ENCODE data around the gene SYNGR1. TPM values are rescaled to one million over a fixed set of nuclear protein-coding genes. Genes with fewer than 3 reads are reported as not detected.

The SYNGR1 gene
- total RNA-seq, 1 donor from 2014 or later = 26.6 TPM

DNA sequence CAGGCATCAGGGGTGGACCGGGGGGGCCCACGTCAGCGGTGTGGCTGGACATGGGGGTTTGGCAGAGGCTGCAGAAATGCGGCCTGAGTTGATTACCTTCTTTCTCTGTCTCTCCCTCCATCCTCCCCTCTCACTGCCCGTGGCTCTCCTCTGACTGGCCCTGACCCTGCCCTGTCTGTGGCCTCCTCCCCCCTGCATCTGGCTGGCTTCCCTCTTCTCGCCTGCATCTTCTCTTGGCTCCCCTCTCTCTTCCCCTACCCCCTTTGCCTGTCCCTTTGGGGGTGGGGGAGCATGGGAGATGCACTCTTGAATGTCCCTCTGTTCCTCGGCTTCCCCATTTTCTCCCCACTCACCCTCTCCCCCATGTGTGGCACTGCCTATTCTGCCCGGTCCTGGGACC, 25.9 kb downstream of the SYNGR1 start:
- Mint-ChIP-seq H3K36me3 (ENCODE audit: unreplicated experiment) (peaks cover 5% of the 10 kb centered on the region), H3K27ac (ENCODE audit: unreplicated experiment) (no peak overlapping the region), H3K4me3 (ENCODE audit: unreplicated experiment) (no peak overlapping the region), H3K27me3 (ENCODE audit: unreplicated experiment) (no peaks in the 10 kb centered on the region), H3K9me3 (ENCODE audit: unreplicated experiment) (no peaks in the 10 kb centered on the region), H3K4me1 (ENCODE audit: unreplicated experiment) (no peaks in the 10 kb centered on the region)
- DNase-seq (ENCODE audit: extremely low spot score, unreplicated experiment) = no peak
- no peak for TF ChIP-seq CTCF (IDR thresholded peaks at IDR 0.05)

DNA sequence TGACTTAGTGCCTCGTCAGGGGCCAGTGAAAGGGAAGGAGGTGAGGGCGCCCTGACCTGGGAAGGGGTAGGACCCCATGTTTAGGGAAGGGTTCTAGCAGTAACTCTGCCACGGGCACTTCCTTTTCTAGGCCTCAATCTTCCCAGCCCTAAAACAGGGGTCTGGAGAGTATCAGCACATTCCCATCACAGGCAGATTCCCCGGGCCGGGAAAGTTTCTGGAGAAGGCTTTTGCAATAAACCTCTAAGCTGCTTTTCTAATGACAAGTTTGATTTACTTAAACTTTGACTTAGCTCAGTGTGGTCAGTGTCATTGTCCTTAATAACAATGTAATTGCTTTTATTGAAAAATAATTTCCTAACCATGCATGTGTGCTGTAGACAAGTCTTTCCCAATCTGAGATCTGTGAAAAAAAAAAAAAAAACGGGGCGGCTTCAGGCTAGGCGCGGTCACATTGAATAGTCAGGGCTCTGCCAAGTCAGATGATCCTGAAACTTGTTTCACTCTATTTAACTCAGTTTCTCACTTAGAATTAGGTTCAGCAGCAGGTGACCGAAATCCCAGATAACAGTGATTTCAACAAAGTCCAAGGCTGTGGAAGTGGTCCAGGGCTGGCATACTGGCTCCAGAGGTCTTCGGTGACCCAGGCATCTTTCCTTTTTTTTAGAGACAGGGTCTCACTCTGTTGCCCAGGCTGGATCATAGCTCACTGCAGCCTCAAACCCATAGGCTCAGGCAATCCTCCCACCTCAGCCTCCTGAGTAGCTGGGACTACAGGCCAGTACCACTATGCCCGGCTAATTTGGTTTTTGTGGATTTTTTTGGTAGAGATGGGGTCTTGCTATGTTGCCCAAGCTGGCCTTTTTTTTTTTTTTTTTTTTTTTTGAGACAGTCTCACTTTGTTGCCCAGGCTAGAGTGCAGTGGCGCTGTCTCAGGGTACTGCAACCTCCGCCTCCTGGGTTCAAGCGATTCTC, 30.3 kb downstream of the SYNGR1 start:
- Mint-ChIP-seq H3K36me3 (ENCODE audit: unreplicated experiment) (peaks cover 7% of the 10 kb centered on the region), H3K9me3 (ENCODE audit: unreplicated experiment) (no peaks in the 10 kb centered on the region), H3K4me1 (ENCODE audit: unreplicated experiment) (peaks cover 3% of the 10 kb centered on the region), H3K27ac (ENCODE audit: unreplicated experiment) (no peak overlapping the region), H3K4me3 (ENCODE audit: unreplicated experiment) (no peak overlapping the region), H3K27me3 (ENCODE audit: unreplicated experiment) (no peaks in the 10 kb centered on the region)
- DNase-seq (ENCODE audit: extremely low spot score, unreplicated experiment) = no peak
- no peak for TF ChIP-seq CTCF (IDR thresholded peaks at IDR 0.05)

- Mint-ChIP-seq H3K9me3 (ENCODE audit: unreplicated experiment) (no peaks in the 10 kb centered on the region), H3K4me1 (ENCODE audit: unreplicated experiment) (peaks cover 3% of the 10 kb centered on the region), H3K36me3 (ENCODE audit: unreplicated experiment) (peaks cover 7% of the 10 kb centered on the region), H3K4me3 (ENCODE audit: unreplicated experiment) (no peak overlapping the region), H3K27me3 (ENCODE audit: unreplicated experiment) (no peaks in the 10 kb centered on the region), H3K27ac (ENCODE audit: unreplicated experiment) (no peak overlapping the region)
- no peak for DNase-seq (ENCODE audit: extremely low spot score, unreplicated experiment)
- TF ChIP-seq CTCF (IDR thresholded peaks at IDR 0.05) = no peak
These were observed 31.4 kb downstream of the SYNGR1 start for GRCh38 chr22:39381009-39381755.

DNA sequence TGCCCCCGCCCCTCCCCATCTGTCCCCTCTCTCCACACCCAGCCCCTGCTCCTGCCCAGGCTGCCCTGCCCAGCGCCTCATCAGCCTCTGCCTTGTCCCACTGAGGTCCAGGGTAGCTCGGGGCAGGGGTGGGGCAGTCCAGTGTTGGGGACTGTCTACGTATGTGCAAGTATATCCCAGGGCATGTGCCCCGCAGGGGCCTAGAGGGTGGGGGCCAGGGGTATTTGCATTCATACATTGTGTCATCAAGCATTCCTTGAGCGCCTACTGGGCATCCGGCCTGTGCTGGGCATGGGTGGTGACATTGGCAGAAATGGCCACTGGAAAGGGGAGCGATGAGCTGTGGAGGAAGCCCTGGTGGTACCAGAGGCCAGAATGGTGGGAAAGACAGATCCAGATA, 32.1 kb downstream of the SYNGR1 start:
- Mint-ChIP-seq H3K27me3 (ENCODE audit: unreplicated experiment) (no peaks in the 10 kb centered on the region), H3K4me3 (ENCODE audit: unreplicated experiment) (no peak overlapping the region), H3K9me3 (ENCODE audit: unreplicated experiment) (no peaks in the 10 kb centered on the region), H3K36me3 (ENCODE audit: unreplicated experiment) (peaks cover 4% of the 10 kb centered on the region), H3K27ac (ENCODE audit: unreplicated experiment) (no peak overlapping the region), H3K4me1 (ENCODE audit: unreplicated experiment) (peaks cover 3% of the 10 kb centered on the region)
- DNase-seq (ENCODE audit: extremely low spot score, unreplicated experiment) = no peak
- TF ChIP-seq CTCF (IDR thresholded peaks at IDR 0.05) = no peak

GRCh38 chr22:39382410-39382809, 32.6 kb downstream of the SYNGR1 start:
- Mint-ChIP-seq H3K36me3 (ENCODE audit: unreplicated experiment) (peaks cover 2% of the 10 kb centered on the region), H3K27me3 (ENCODE audit: unreplicated experiment) (no peaks in the 10 kb centered on the region), H3K9me3 (ENCODE audit: unreplicated experiment) (no peaks in the 10 kb centered on the region), H3K27ac (ENCODE audit: unreplicated experiment) (no peak overlapping the region), H3K4me1 (ENCODE audit: unreplicated experiment) (peaks cover 3% of the 10 kb centered on the region), H3K4me3 (ENCODE audit: unreplicated experiment) (no peak overlapping the region)
- TF ChIP-seq CTCF (IDR thresholded peaks at IDR 0.05) = no peak
- no peak for DNase-seq (ENCODE audit: extremely low spot score, unreplicated experiment)
